GM23338 (cell line): ENCODE data around the gene TMEM222. TPM values are rescaled to one million over a fixed set of nuclear protein-coding genes. Genes with fewer than 3 reads are reported as not detected.

Experiments
- ATAC-seq: fragments of 200-7000 bp; cut with Tn5 transposase; 3 replicates; pipeline ENCODE4 v1.9.1; 2020
- DNase-seq: peaks from one replicate; pipeline ENCODE4 v3.0.0-alpha.2; 2015; ENCODE audit warnings: low spot score
- H2AFZ ChIP-seq: fragments of 200-600 bp; sonication (generic); 2 replicates; pipeline ENCODE4 v1.8.0; 2016; ENCODE audit warnings: antibody characterized with exemption, mild to moderate bottlenecking, moderate library complexity
- H3F3A ChIP-seq: fragments of 200-600 bp; sonication (generic); replicated peaks from 2 replicates; pipeline ENCODE4 v1.8.0; 2017; ENCODE audit warnings: antibody characterized with exemption, mixed run types, low read depth
- H3K27ac ChIP-seq: fragments of 200-600 bp; sonication (generic); 2 replicates; pipeline ENCODE4 v1.6.1; 2016; ENCODE audit warnings: low read depth
- H3K27me3 ChIP-seq: fragments of 200-600 bp; sonication (generic); 2 replicates; pipeline ENCODE4 v1.8.0; 2016; ENCODE audit warnings: mild to moderate bottlenecking, mixed run types, moderate library complexity; ENCODE audit not compliant: insufficient read depth
- H3K36me3 ChIP-seq: fragments of 200-600 bp; sonication (generic); 2 replicates; pipeline ENCODE4 v1.8.0; 2016; ENCODE audit warnings: mild to moderate bottlenecking; ENCODE audit not compliant: insufficient read depth
- H3K4me1 ChIP-seq: fragments of 200-600 bp; sonication (generic); 2 replicates; pipeline ENCODE4 v1.8.0; 2016; ENCODE audit warnings: mild to moderate bottlenecking, moderate library complexity; ENCODE audit not compliant: insufficient read depth
- H3K4me2 ChIP-seq: fragments of 200-600 bp; sonication (generic); 2 replicates; pipeline ENCODE4 v1.7.1; 2017; ENCODE audit warnings: mixed run types
- H3K4me3 ChIP-seq: fragments of 200-600 bp; sonication (generic); 2 replicates; pipeline ENCODE4 v1.6.1; 2016; ENCODE audit warnings: mixed run types
- H3K79me2 ChIP-seq: fragments of 200-600 bp; sonication (generic); replicated peaks from 2 replicates; pipeline ENCODE4 v1.8.0; 2017; ENCODE audit warnings: mild to moderate bottlenecking; ENCODE audit not compliant: insufficient read depth
- H3K9me2 ChIP-seq: fragments of 200-600 bp; sonication (generic); 2 replicates; pipeline ENCODE4 v1.8.0; 2017; ENCODE audit not compliant: insufficient read depth
- H4K20me1 ChIP-seq: fragments of 200-600 bp; sonication (generic); replicated peaks from 2 replicates; pipeline ENCODE4 v1.8.0; 2017; ENCODE audit warnings: mild to moderate bottlenecking; ENCODE audit not compliant: insufficient read depth
- H3K27ac Mint-ChIP-seq: 2 replicates; pipeline ENCODE4 v1.8.0; 2020; ENCODE audit warnings: inconsistent platforms, mild to moderate bottlenecking, moderate library complexity, mixed read lengths
- H3K27me3 Mint-ChIP-seq: 3 replicates; pipeline ENCODE4 v1.8.0; 2022; ENCODE audit warnings: low read depth, mild to moderate bottlenecking, moderate library complexity, mixed read lengths, inconsistent platforms; ENCODE audit not compliant: insufficient read depth, poor library complexity
- H3K36me3 Mint-ChIP-seq: 3 replicates; pipeline ENCODE4 v1.8.0; 2021; ENCODE audit warnings: low read depth, mild to moderate bottlenecking, inconsistent platforms, moderate library complexity, mixed read lengths
- H3K4me1 Mint-ChIP-seq: 3 replicates; pipeline ENCODE4 v1.8.0; 2020; ENCODE audit warnings: mild to moderate bottlenecking, inconsistent platforms, mixed read lengths
- H3K4me3 Mint-ChIP-seq: 3 replicates; pipeline ENCODE4 v1.8.0; 2021; ENCODE audit warnings: moderate library complexity, mild to moderate bottlenecking, inconsistent platforms, mixed read lengths
- H3K9me3 Mint-ChIP-seq: 3 replicates; pipeline ENCODE4 v1.8.0; 2020; ENCODE audit warnings: moderate library complexity, mild to moderate bottlenecking, inconsistent platforms, mixed read lengths
- CREB1 ChIP-seq: fragments of 250-450 bp; sonication (Bioruptor Pico); IDR thresholded peaks from 2 replicates; pipeline ENCODE4 v1.5.0; 2020; ENCODE audit warnings: low read depth, mild to moderate bottlenecking, moderate library complexity
- ETS1 ChIP-seq: IDR thresholded peaks from 2 replicates; pipeline ENCODE4 v1.6.1; 2016; ENCODE audit warnings: antibody characterized with exemption
- EZH2 ChIP-seq: fragments of 200-600 bp; sonication (generic); IDR thresholded peaks from one replicate; pipeline ENCODE4 v1.8.0; 2017; ENCODE audit warnings: antibody characterized with exemption, mild to moderate bottlenecking, low read depth; ENCODE audit not compliant: unreplicated experiment
- EZH2phosphoT487 ChIP-seq: fragments of 200-600 bp; sonication (generic); IDR thresholded peaks from one replicate; pipeline ENCODE4 v1.8.1; 2018; ENCODE audit warnings: antibody characterized with exemption; ENCODE audit not compliant: unreplicated experiment
- JUNB ChIP-seq: IDR thresholded peaks from one replicate; pipeline ENCODE4 v1.6.1; 2016; ENCODE audit warnings: antibody characterized with exemption; ENCODE audit not compliant: unreplicated experiment
- POLR2AphosphoS5 ChIP-seq: IDR thresholded peaks from 2 replicates; pipeline ENCODE4 v1.6.1; 2016; ENCODE audit warnings: antibody characterized with exemption, low read depth
- STAT1 ChIP-seq: IDR thresholded peaks from one replicate; pipeline ENCODE4 v1.6.1; 2016; ENCODE audit warnings: antibody characterized with exemption; ENCODE audit not compliant: unreplicated experiment
- ZNF114 ChIP-seq: fragments of 250-450 bp; sonication (Bioruptor Pico); IDR thresholded peaks from 2 replicates; pipeline ENCODE4 v1.5.0; 2020; ENCODE audit warnings: mild to moderate bottlenecking, moderate library complexity
- ZNF331 ChIP-seq: fragments of 250-450 bp; sonication (Bioruptor Pico); IDR thresholded peaks from 2 replicates; pipeline ENCODE4 v1.5.0; 2020; ENCODE audit warnings: low read depth, mild to moderate bottlenecking, moderate library complexity
- ZNF462 ChIP-seq: fragments of 250-450 bp; sonication (Bioruptor Pico); IDR thresholded peaks from 2 replicates; pipeline ENCODE4 v1.5.0; 2020; ENCODE audit warnings: mild to moderate bottlenecking, moderate library complexity
- polyA plus RNA-seq: library from polyadenylated mRNA; unstranded; fragments of >200 nt; fragmentation: Nextera tagmentation; extraction: Ambion mirVana; gene quantifications from 2 replicates; pipeline ENCODE4 v1.2.1, GENCODE V29; 2016
- total RNA-seq: library from RNA; depleted of rRNA; stranded (reverse); fragments of >200 nt; shearing (Covaris generic); gene quantifications from 2 replicates; pipeline ENCODE4 v1.2.3, GENCODE V29; 2014
- TF ChIP-seq, protein P1 (sequence below): IDR thresholded peaks from one replicate; pipeline ENCODE4 v1.6.1; 2018; ENCODE audit warnings: antibody characterized with exemption; ENCODE audit not compliant: unreplicated experiment
- TF ChIP-seq, protein P2 (sequence below), 2 experiments: fragments of 200-600 bp in 1 of 2; sonication (generic) in 1 of 2; conservative IDR thresholded peaks; 2 replicates each; pipeline versions ENCODE4 v1.5.1 to v1.6.1; 2016 to 2017; ENCODE audit warnings: antibody characterized with exemption in 2 of 2, low read depth in 2 of 2, mild to moderate bottlenecking in 2 of 2, moderate library complexity in 1 of 2

Gene TMEM222
- total and polyA plus RNA-seq, 2 experiments from 2014 or later = 17.8 to 22.6 TPM

DNA sequence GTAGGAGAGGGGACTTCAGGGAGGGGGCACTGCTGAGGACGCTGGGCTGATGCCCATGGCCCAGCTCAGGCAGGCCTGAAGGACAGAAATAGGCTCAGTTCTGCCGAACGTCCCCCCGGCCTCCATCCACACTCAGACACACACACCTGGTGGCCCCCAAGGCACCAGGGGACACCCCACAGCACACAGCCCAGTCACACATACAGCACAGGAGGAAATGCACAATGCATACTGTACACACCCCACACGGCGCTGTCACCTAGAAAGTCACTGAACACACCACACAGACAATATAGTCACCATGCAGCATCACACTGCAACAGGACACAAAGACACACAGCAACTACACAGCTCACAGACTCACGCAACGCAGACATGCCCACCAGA lies 20.4 kb downstream of the TMEM222 start:
- peak overlapping the region; percentile 55 for H3K4me3 ChIP-seq
- Mint-ChIP-seq H3K4me1 (peaks cover 36% of the 10 kb centered on the region), H3K27me3 (peaks cover 14% of the 10 kb centered on the region), H3K4me3 (peak overlapping the region; percentile 76), H3K9me3 (no peaks in the 10 kb centered on the region; the same call in 2 of the 3 replicates), H3K36me3 (peaks cover 9% of the 10 kb centered on the region), H3K27ac (no peak overlapping the region)
- no peaks in the 10 kb centered on the region for H4K20me1 ChIP-seq
- no peaks in the 10 kb centered on the region for H3K79me2 ChIP-seq
- H3K36me3 ChIP-seq = no peaks in the 10 kb centered on the region
- ATAC-seq = no peak; the same call in 2 of the 3 replicates
- peaks cover 17% of the 10 kb centered on the region; the same call in 1 of the 2 replicates for H3K4me1 ChIP-seq
- H3K27ac ChIP-seq = no peak overlapping the region
- H3K4me2 ChIP-seq = peak overlapping the region; percentile 83
- no peaks in the 10 kb centered on the region for H3K9me2 ChIP-seq
- H2AFZ ChIP-seq = no peak overlapping the region
- H3F3A ChIP-seq = peaks cover 5% of the 10 kb centered on the region; the same call in 1 of the 2 replicates
- TF ChIP-seq, protein P1, sequence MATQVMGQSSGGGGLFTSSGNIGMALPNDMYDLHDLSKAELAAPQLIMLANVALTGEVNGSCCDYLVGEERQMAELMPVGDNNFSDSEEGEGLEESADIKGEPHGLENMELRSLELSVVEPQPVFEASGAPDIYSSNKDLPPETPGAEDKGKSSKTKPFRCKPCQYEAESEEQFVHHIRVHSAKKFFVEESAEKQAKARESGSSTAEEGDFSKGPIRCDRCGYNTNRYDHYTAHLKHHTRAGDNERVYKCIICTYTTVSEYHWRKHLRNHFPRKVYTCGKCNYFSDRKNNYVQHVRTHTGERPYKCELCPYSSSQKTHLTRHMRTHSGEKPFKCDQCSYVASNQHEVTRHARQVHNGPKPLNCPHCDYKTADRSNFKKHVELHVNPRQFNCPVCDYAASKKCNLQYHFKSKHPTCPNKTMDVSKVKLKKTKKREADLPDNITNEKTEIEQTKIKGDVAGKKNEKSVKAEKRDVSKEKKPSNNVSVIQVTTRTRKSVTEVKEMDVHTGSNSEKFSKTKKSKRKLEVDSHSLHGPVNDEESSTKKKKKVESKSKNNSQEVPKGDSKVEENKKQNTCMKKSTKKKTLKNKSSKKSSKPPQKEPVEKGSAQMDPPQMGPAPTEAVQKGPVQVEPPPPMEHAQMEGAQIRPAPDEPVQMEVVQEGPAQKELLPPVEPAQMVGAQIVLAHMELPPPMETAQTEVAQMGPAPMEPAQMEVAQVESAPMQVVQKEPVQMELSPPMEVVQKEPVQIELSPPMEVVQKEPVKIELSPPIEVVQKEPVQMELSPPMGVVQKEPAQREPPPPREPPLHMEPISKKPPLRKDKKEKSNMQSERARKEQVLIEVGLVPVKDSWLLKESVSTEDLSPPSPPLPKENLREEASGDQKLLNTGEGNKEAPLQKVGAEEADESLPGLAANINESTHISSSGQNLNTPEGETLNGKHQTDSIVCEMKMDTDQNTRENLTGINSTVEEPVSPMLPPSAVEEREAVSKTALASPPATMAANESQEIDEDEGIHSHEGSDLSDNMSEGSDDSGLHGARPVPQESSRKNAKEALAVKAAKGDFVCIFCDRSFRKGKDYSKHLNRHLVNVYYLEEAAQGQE = no peak
- TF ChIP-seq POLR2AphosphoS5 = no peak
- TF ChIP-seq ZNF462 (CRISPR knock-in tag) = no peak
- TF ChIP-seq CREB1 (CRISPR knock-in tag) = no peak
- TF ChIP-seq EZH2 = no peak
- no peak for TF ChIP-seq EZH2phosphoT487
- no peak for TF ChIP-seq ETS1
- no peak for TF ChIP-seq ZNF114 (CRISPR knock-in tag)
- TF ChIP-seq, protein P2, sequence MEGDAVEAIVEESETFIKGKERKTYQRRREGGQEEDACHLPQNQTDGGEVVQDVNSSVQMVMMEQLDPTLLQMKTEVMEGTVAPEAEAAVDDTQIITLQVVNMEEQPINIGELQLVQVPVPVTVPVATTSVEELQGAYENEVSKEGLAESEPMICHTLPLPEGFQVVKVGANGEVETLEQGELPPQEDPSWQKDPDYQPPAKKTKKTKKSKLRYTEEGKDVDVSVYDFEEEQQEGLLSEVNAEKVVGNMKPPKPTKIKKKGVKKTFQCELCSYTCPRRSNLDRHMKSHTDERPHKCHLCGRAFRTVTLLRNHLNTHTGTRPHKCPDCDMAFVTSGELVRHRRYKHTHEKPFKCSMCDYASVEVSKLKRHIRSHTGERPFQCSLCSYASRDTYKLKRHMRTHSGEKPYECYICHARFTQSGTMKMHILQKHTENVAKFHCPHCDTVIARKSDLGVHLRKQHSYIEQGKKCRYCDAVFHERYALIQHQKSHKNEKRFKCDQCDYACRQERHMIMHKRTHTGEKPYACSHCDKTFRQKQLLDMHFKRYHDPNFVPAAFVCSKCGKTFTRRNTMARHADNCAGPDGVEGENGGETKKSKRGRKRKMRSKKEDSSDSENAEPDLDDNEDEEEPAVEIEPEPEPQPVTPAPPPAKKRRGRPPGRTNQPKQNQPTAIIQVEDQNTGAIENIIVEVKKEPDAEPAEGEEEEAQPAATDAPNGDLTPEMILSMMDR (conservative IDR thresholded peaks at IDR 0.05; ENCODE audit: low read depth in 2 of 2) = no peak
- TF ChIP-seq ZNF331 (CRISPR knock-in tag) = no peak
- TF ChIP-seq JUNB = no peak
- no peak for TF ChIP-seq STAT1
- H3K27me3 ChIP-seq = no peaks in the 10 kb centered on the region
- DNase-seq = no peak
